Sciatic nerve (tissue), 2 donors: ENCODE measurements around the gene PIERCE2. TPM values are rescaled to one million over a fixed set of nuclear protein-coding genes. Genes with fewer than 3 reads are reported as not detected.
"Not testable (repeated sequence)": the region's sequence is repeated elsewhere in the genome, so short reads cannot be mapped to it uniquely, and the experiment has no call there.

Experiments used
- ATAC-seq: fragments of 200-7000 bp; cut with Tn5 transposase; one replicate; pipeline ENCODE4 v1.9.1; 2020; ENCODE audit warnings: mild to moderate bottlenecking, moderate library complexity
- DNase-seq: peaks from one replicate; pipeline ENCODE4 v3.0.0-alpha.2; 2020; ENCODE audit warnings: low spot score
- intact Hi-C: fragments of 100-400 bp; cut with DNase I; formaldehyde crosslinking; loops from one replicate; pipeline ENCODE4 v1.14.2; 2022
- total RNA-seq: library from RNA; stranded (reverse); fragmentation: NEBNext Ultra II Directional; extraction: Animal tissue kit (Norgen Biotek cat#: 25700); gene quantifications from one replicate; pipeline ENCODE4 v1.2.1, GENCODE V29; 2021
- donor health status: DM: no; HTN: no; CAD: no.
- donor health status: DM: no; HTN: no; CAD: no.

Gene PIERCE2, protein sequence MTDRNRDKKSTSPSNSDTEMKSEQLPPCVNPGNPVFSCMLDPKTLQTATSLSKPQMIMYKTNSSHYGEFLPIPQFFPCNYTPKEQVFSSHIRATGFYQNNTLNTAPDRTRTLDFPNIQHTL
- total RNA-seq, result 0.85 TPM

DNA sequence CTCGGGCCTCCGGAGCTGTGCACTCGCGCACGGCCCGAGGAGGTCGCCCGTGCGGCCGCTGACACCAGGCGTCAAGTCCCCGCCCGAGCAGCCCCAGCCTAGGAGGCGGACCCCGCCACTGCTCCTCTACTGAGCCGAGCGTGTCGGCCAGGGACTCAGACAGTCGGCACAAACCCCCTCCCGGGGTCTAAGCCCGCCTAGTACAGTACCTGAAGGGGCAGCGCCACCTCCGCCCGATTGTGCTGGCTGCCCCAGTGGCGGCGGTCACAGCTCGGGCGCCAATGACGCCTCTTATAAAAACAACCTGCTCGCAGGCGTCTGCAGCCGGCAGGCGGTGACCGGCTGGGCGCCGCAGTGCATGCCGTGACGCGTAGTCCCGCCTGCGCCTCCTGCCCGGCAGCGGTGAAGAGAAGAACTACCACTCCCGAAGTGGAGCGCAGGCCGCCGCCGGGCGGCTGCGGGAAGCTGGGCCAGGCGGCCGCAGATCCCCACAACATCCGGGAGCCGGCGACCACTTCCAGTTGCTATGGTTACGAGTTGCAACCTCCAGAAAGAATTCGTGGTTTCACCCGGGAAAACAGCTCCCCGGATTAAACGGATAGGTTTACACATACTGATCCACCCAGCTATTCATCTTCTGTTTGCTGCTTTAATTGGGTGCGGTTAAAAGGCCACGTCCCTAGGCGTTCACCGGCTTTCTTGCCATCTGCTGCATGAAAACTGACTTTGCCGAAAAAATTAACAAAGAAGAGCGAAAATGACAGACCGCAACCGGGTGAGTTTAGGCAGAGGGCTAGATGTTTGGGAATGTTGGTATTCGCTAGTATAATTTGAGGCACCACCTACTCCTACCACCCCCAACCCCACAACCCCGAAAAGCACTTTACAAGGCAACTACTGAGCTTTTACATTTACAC, at the start of gene PIERCE2, which contains the start of gene CCPG1:
Gene PIERCE2 (plus strand): TSS at position 484 of the 917 bp plus-strand sequence. CDS start 274 bp downstream, at position 758.
Gene CCPG1 (minus strand): TSS at position 348 of the 917 bp plus-strand sequence. CDS start 18,935 bp downstream, outside the sequence.
- ATAC-seq, result peak; percentile 99
- intact Hi-C loops, result no loop called here
- peak; percentile 93 for DNase-seq

DNA sequence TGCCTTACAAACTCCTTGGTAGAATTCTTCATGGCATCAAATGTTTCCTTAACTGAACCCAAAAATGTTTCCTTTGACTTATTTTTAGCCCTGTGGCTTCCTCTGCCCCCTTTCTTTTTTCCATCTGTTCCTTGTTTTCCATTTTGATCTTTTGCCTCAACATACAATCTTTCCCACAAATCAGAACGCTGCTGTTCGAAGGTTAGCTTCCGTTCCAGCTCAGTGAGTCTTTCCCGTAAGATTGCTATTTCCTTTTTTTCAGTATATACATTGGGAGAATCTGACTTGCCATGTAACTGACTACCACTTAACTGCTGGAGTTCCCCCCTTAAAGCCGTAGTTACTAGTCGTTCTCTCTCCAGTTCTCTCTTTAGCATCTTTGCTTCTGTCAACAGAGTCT, 48.0 kb upstream of the PIERCE2 start:
- intact Hi-C loops, result no loop called here
- DNase-seq (no peak), ATAC-seq (no peak)

DNA sequence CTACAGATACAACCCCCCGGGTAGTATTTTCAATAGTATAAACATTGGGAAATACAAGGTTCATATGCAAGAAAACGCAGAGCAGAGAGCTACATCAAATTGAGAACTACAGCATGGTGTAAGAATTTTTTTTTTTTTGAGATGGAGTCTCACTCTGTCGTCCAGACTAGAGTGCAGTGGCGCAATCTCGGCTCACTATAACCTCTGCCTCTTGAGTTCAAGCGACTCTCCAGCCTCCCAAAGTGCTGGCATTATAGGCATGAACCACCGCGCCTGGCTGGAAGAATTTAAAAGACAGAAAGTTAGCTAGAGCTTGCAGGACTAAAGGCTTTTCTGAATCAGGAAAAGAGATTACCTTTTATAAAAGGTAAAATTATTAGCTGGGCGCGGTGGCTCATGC, 47.2 kb upstream of the PIERCE2 start:
- intact Hi-C loops, result no loop called here
- no peak for DNase-seq
- ATAC-seq, result no peak

DNA sequence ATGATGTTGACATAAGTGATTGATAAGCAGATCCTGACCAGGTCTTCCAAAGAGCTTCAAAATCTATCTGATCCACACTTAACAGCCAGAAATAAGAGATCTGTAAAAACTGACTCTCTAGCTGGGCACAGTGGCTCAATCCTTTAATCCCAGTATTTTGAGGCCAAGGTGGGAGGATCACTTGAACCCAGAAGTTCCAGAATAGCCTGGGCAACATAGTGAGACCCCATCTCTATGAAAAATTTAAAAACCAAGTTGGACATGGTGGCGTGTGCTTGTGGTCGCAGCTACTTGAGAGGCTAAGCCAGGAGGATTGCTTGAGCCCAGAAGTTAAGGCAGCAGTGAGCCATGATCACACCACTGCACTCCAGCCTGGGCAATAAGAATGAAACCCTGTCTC, 45.7 kb upstream of the PIERCE2 start:
- ATAC-seq, result no peak
- intact Hi-C loops, result no loop called here
- no peak for DNase-seq

DNA sequence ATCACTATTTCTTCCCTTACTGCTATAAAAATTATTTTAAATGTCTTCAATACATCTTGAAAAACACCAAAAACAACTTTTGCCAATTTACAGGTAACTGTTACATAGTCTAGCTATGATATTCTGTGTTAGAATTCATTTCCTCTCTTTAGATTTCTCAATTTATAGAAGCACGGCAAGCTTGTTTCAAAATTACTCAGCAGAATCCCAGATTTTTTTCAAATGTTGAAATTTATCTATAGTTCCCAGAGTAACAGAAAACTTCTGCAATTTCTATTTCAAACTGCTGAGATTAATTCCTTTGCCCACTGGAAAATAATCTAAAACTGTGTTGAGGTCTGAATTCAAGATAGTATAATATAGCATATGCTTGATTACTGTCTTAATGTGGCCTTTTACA, 41.3 kb upstream of the PIERCE2 start:
- ATAC-seq (no peak), DNase-seq (no peak)
- intact Hi-C loops, result no loop called here

DNA sequence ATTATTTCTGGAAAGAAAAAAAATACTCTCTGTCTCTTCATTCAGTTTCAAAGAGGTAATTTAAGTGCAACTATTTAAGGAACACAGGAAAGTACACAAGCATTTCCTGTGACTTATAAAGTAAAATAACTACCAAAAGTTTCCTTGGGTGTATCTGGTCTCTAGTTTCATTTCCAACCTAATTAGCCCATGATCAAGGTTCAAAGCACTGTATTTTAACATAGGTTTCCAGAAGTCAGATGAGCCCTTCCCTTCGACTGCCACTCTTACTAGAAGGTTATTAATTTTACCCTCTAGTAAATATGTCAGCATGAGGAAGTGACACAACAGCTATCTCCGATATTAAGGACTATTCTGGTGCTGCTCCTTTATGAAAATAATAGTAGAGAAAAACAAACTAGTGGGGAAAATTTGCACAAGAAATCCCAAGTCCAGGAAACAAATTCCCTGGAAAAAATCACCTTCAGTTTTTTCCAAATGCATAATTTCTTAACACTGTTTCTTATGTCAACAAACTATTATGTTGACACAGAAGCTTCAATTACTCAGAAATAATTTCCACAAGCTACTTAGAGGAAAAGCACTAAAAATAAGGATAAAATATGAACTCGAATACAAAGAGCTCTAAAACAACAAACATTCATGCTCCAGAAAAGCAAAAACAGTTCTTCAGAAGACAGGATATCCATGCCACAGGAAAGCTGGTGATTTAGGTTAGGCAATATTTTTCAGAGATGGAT, 35.4 kb upstream of the PIERCE2 start:
- DNase-seq (no peak), ATAC-seq (no peak)
- intact Hi-C loops, result no loop called here

DNA sequence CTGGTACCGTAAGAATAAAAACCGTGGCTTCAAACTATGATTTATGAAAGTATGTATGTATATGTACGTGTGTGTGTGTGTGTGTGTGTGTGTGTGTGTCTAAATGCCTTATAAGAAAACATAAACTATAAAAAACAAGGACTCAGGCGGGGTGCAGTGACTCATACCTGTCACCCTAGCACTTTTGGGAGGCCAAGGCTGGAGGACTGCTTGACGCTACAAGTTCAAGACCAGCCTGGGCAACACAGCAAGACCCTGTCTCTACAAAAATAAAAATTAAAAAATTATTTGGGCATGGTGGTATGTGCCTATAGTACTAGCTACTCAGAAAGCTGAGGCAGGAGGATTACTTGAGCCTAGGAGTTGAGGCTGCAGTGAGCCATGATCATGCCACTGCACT, 29.2 kb upstream of the PIERCE2 start:
- intact Hi-C loops, result no loop called here
- DNase-seq, result no peak
- ATAC-seq, result no peak

DNA sequence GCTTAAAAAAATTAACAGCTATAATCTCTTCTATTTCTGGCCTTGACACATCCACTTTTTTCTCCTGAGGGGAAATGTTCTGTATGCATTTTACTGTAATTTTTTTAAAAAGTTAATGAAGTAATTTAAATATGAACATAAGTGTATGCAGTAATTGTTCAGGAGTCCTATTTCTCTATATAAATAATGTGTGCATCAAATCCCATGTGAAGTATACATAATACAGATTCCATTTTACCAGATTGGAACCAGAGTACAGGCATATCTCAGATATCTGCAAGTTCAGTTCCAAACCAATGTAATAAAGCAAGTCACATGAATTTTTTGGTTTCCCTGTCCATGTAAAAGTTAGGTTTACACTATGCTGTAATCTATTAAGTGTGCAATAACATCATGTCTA, 26.7 kb upstream of the PIERCE2 start:
- intact Hi-C loops, result no loop called here
- DNase-seq (no peak), ATAC-seq (no peak)

DNA sequence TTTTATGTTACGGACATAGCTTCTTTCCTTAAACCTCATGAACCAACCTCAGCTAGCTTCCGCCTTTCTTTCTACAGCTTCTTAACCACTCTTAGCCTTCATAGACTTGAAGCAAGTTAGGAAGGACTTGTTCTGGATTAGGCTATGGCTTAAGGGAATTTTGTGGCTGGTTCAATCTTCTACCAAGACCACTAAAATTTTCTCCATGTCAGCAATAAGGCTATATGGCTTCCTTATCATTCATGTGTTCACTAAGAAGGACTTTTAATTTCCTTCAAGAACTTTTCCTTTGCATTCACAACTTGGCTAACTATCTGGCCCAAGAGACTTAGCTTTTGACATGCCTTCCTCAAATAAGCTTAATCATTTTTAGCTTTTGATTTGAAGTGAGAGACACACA, 24.6 kb upstream of the PIERCE2 start:
- intact Hi-C loops, result no loop called here
- ATAC-seq (no peak), DNase-seq (no peak)

DNA sequence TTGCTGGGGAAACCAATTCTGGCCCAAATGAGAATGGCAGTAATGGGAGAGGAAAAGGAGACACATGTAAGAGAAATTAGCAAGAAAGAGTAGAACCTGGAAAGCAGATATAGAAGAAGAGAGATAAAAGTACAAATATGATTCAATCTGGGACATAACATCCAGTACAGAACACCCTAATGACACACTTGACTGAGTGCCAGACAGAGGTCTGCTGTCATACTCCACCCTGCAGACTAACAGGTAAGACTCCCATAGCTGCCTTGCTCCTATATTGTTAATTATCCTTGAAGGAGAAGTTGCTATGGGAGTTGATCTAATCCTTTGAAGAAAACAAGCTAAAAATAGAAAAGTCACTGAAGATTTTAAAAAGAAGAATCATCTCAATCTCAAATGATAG, 21.3 kb upstream of the PIERCE2 start:
- no peak for DNase-seq
- ATAC-seq, result no peak
- intact Hi-C loops, result no loop called here

DNA sequence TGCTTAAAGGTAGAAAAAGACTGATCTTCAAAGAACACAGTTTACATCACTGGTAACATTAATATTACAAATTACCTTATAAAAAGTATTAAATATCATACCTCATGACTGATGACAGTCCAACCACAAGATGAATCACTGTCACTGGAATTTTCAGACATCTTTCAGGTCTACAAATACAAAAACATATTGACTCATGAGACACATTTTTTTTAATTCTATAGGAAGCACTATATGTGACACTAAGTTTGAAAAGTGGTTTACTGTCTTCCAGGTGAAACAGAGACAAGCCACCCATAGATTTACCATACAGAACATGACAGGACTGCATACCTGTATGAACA, 19.1 kb upstream of the PIERCE2 start:
- DNase-seq (no peak), ATAC-seq (no peak)
- intact Hi-C loops, result no loop called here

DNA sequence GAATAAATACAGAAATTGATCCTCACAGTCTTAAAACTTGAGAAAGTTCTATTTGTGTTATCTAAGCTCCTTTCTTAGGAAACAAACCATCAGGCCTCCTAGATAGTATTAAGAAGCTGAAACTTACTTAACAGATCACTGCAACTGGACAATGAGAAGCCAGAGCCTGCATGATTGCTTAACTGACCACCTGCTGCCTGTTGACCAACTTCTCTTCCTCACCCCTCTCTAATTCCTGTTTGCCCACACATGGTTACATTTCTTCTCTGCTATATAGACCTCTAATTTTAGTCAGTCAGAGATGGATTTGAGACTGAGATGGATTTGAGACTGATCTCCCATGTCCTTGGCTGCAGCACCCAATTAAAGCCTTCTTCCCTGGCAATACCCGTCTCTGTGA, 13.6 kb upstream of the PIERCE2 start:
- ATAC-seq (no peak), DNase-seq (no peak)
- intact Hi-C loops, result no loop called here

DNA sequence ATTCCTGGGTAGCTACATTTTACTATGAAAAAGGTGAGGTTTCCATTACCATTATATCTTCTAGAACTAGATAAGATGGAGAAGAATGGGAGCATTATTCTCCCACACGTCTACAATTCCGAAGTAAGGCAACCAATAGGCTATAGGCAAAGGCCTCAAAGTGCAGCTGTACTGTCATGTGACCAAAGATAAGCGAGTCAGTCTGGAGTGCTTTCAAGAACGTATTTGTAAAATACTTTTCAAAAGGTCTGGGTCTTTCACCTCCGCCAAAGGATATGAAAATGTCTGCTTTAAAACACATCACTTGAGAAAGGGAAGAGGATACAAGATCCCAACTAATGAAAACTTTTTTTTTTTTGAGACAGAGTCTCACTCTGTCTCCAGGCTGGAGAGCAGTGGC, 10.1 kb upstream of the PIERCE2 start:
- DNase-seq (no peak), ATAC-seq (no peak)
- intact Hi-C loops, result no loop called here

DNA sequence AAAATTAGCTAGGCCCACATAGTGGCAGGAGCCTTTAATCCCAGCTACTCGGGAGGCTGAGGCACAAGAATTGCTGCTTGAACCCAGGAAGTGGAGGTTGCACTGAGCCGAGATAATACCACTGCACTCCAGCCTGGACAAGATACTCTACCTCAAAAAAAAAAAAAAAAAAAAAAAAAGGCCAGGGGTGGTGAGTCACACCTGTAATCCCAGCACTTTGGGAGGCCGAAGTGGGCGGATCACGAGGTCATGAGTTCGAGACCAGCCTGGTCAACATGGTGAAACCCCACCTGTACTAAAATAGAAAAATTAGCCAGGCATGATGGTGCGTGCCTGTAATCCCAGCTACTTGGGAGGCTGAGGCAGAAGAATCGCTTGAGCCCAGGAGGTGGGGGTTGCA, 8.2 kb upstream of the PIERCE2 start:
- intact Hi-C loops, ATAC-seq: not testable (repeated sequence)

DNA sequence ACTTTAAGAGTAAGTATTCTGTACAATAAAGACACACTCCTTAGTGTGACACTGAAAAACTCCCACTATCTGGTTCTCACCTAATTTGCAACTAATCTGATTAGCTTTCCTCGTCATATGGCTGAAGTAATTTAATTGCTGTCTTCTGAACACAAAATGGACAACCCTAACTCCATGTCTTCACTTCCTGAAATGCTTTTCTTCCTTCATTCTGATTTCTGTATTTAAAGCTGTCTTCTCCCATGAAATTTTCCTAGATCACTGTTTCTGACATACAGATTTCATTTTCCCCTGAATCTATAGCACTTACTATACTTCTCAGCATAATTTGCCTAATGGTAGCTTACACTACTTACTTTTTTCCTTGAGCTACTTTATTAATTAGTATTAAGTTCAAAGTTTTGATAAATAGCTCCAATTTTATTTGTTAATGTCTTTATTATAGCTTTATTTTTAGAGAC, 6.5 kb upstream of the PIERCE2 start:
- intact Hi-C loops, result no loop called here

More for the DNA sequence above, 8.2 kb upstream of the PIERCE2 start:
- not testable (repeated sequence) for DNase-seq

DNA sequence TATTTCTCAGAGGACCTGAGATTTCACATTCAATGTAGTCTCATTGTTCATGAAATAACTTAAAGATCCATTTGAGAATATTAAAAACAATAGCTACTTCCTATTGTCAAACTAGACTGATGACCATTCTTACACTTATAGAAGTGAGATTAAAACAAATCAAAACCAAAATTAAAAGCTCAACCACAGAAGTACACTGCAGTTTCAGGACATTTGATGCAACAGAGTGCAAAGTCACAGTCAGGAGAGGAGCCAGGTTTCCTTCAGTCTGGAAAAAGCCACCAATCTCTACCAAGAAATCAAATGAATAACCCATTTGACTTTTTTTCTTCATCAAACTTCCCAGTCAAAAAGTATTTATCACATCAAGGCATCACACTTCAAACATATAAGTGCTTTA, 5.6 kb upstream of the PIERCE2 start:
- ATAC-seq (no peak), DNase-seq (no peak)
- intact Hi-C loops, result no loop called here

More for the DNA sequence above, 6.5 kb upstream of the PIERCE2 start:
- ATAC-seq (no peak), DNase-seq (no peak)

DNA sequence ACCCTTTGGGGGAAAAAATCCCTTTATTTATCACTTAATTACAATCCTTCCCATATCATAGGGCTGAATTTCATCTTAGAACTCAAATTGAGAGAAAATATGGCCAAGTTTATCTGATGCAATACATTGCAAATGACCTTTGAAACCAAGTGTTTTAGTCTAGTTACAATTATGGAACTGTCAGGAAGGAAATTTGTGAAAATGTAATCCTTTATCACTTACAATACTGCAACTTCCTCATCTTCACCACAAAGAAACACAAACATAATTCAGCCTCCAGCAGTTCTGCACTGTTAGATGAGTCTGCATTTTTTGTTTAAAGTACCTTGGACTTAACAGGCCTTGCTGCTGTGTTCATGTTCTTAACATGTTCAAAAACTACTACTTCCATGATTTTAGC, 4.8 kb upstream of the PIERCE2 start:
- ATAC-seq, result no peak
- intact Hi-C loops, result no loop called here
- no peak for DNase-seq

DNA sequence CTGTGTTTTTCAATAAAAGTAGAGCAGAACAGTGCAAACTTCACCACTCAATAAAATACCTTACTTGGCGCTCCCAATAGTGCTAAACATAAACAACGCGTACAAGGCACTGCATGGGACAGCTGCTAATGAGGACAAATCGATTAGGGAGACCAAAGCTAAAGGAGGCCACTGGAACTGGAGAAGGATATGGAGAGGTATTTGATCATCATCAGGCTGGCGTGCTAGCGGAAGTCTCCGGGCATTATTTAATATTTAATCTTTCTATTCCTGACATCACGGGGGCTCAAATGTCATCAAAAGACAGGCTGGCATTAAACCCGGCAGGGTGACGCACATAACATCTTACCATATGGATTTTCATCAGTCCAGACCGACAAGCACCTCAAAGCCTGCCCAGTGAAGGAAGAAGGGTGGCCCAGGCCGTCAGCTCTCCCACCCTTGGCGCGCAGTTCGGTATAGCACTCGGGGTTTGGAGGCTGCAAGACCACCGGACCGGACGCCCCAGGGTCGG, 740 bp upstream of the PIERCE2 start:
- no peak for DNase-seq

DNA sequence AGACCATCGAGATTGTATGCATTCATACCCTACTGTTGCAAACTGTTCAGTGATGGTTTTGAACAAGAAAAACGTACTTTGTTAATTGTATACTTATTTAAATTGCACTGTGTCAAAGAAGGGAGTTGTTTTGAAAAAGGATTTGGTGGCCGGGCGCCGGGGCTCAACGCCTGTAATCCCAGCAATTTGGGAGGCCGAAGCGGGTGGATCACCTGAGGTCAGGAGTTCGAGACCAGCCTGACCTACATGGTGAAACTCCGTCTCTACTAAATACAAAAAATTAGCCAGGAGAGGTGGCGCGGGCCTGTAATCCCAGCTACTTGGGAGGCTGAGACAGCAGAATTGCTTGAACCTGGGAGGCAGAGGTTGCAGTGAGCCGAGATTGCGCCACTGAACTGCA, 681 bp downstream of the PIERCE2 start:
- ATAC-seq, DNase-seq, intact Hi-C loops: not testable (repeated sequence)

More for the DNA sequence above, 740 bp upstream of the PIERCE2 start:
- peak; percentile 1 for ATAC-seq
- intact Hi-C loops, result no loop called here
